CD14-positive monocyte (primary cell): ENCODE results near the gene DNLZ. TPM values are rescaled to one million over a fixed set of nuclear protein-coding genes. Genes with fewer than 3 reads are reported as not detected.

Experiments used
- DNase-seq, 3 donors: peaks; one replicate each; pipeline ENCODE4 v3.0.0-alpha.2; 2011 to 2022
- H2AFZ ChIP-seq: 2 replicates; pipeline ENCODE4 v1.6.0; 2012; ENCODE audit warnings: mild to moderate bottlenecking, low read depth, low read length, inconsistent platforms; ENCODE audit not compliant: insufficient read depth, poor library complexity, severe bottlenecking
- H3K27ac ChIP-seq, 2 donors: 1 replicate in 1 of 2; 2 replicates in 1 of 2; pipeline ENCODE4 v1.5.1; 2012 to 2013; ENCODE audit warnings: low read length in 2 of 2, control low read depth in 1 of 2, inconsistent platforms in 1 of 2, low read depth in 1 of 2, mild to moderate bottlenecking in 1 of 2
- H3K27me3 ChIP-seq, 2 donors: one replicate each; pipeline versions ENCODE4 v1.6.0 to v1.6.1; 2011 to 2013; ENCODE audit warnings: low read length in 2 of 2; ENCODE audit not compliant: control insufficient read depth in 2 of 2, insufficient read depth in 2 of 2
- H3K36me3 ChIP-seq, 2 donors: replicated peaks in 1 of 2; 1 replicate in 1 of 2; 2 replicates in 1 of 2; pipeline versions ENCODE4 v1.5.1 to v1.6.1; 2012 to 2013; ENCODE audit warnings: low read length in 2 of 2, control low read depth in 1 of 2, inconsistent platforms in 1 of 2, mild to moderate bottlenecking in 1 of 2; ENCODE audit not compliant: insufficient read depth in 2 of 2, control insufficient read depth in 1 of 2
- H3K4me1 ChIP-seq, 2 donors: 1 replicate in 1 of 2; 2 replicates in 1 of 2; pipeline versions ENCODE4 v1.5.1 to v1.6.1; 2012 to 2013; ENCODE audit warnings: low read length in 2 of 2, control low read depth in 1 of 2, inconsistent platforms in 1 of 2, mild to moderate bottlenecking in 1 of 2, moderate library complexity in 1 of 2; ENCODE audit not compliant: insufficient read depth in 2 of 2, control insufficient read depth in 1 of 2
- H3K4me2 ChIP-seq: replicated peaks from 2 replicates; pipeline ENCODE3; 2012; ENCODE audit warnings: low read length, moderate library complexity, mild to moderate bottlenecking; ENCODE audit not compliant: poor library complexity, severe bottlenecking; ENCODE audit errors: extremely low read depth
- H3K4me3 ChIP-seq, 3 experiments: fragments of 200-600 bp in 1 of 3; sonication (generic) in 1 of 3; replicated peaks in 1 of 3; 1 replicate in 2 of 3; 2 replicates in 1 of 3; pipeline ENCODE4 v1.5.1; 2011 to 2013; ENCODE audit warnings: low read length in 3 of 3, mild to moderate bottlenecking in 3 of 3, control low read depth in 2 of 3, low read depth in 2 of 3, inconsistent platforms in 1 of 3, moderate library complexity in 1 of 3
- H3K79me2 ChIP-seq: 2 replicates; pipeline ENCODE4 v1.6.0; 2012; ENCODE audit warnings: mild to moderate bottlenecking, control low read depth, inconsistent platforms, low read length, moderate library complexity; ENCODE audit not compliant: insufficient read depth
- H3K9ac ChIP-seq: 2 replicates; pipeline ENCODE4 v1.6.0; 2017; ENCODE audit warnings: low read length, mild to moderate bottlenecking; ENCODE audit not compliant: insufficient read depth, poor library complexity, severe bottlenecking
- H3K9me3 ChIP-seq, 2 donors: replicated peaks in 1 of 2; 1 replicate in 1 of 2; 2 replicates in 1 of 2; pipeline versions ENCODE4 v1.5.1 to v1.6.1; 2012 to 2013; ENCODE audit warnings: low read length in 2 of 2, control low read depth in 1 of 2; ENCODE audit not compliant: control insufficient read depth in 1 of 2, insufficient read depth in 1 of 2
- H4K20me1 ChIP-seq: 2 replicates; pipeline ENCODE4 v1.6.0; 2012; ENCODE audit warnings: mild to moderate bottlenecking, low read length, control low read depth, moderate library complexity; ENCODE audit not compliant: insufficient read depth
- H3K27ac Mint-ChIP-seq, 7 donors: one replicate each; pipeline ENCODE4 v1.8.0; 2020; ENCODE audit warnings: mild to moderate bottlenecking in 7 of 7, mixed read lengths in 7 of 7, moderate library complexity in 6 of 7, inconsistent platforms in 2 of 7
- H3K27me3 Mint-ChIP-seq, 3 donors: one replicate each; pipeline ENCODE4 v1.8.0; 2021 to 2022; ENCODE audit warnings: low read depth in 3 of 3, mild to moderate bottlenecking in 3 of 3, mixed read lengths in 3 of 3, moderate library complexity in 3 of 3, inconsistent platforms in 1 of 3
- H3K36me3 Mint-ChIP-seq, 2 donors: one replicate each; pipeline ENCODE4 v1.8.0; 2020; ENCODE audit warnings: mixed read lengths in 2 of 2, inconsistent platforms in 1 of 2, mild to moderate bottlenecking in 1 of 2
- H3K4me1 Mint-ChIP-seq: one replicate; pipeline ENCODE4 v1.8.0; 2020; ENCODE audit warnings: mild to moderate bottlenecking, mixed read lengths
- H3K4me3 Mint-ChIP-seq, 2 donors: one replicate each; pipeline ENCODE4 v1.8.0; 2020; ENCODE audit warnings: mild to moderate bottlenecking in 2 of 2, mixed read lengths in 2 of 2, moderate library complexity in 1 of 2
- H3K9me3 Mint-ChIP-seq, 7 donors: one replicate each; pipeline ENCODE4 v1.8.0; 2020 to 2022; ENCODE audit warnings: mixed read lengths in 7 of 7, mild to moderate bottlenecking in 6 of 7, moderate library complexity in 6 of 7, inconsistent platforms in 2 of 7
- CTCF ChIP-seq: fragments of 200-600 bp; IDR thresholded peaks from one replicate; pipeline ENCODE4 v1.8.0; 2022; ENCODE audit warnings: antibody characterized with exemption, mild to moderate bottlenecking
- WGBS: methylation state at CpG from one replicate; pipeline ENCODE4 v1.1.5; 2013; ENCODE audit warnings: missing lambda C conversion rate; ENCODE audit not compliant: insufficient coverage; 5-methylcytosine and 5-hydroxymethylcytosine counted together
- intact Hi-C, 2 donors: fragments of 100-400 bp; cut with micrococcal nuclease; formaldehyde crosslinking; loops; one replicate each; pipeline versions ENCODE4 v1.15.0 to v1.15.1; 2023
- polyA minus RNA-seq: library from RNA; depleted of rRNA, polyadenylated mRNA; stranded (reverse); fragments of >200 nt; gene quantifications from 2 replicates; pipeline ENCODE4 v1.2.3, GENCODE V29; 2012
- polyA plus RNA-seq, 3 donors: library from polyadenylated mRNA; depleted of rRNA in 1 of 3; unstranded in 2 of 3; stranded (reverse) in 1 of 3; fragments of 300-500 nt in 2 of 3; fragments of >200 nt in 1 of 3; fragmentation: Illumina TruSeq in 2 of 3; gene quantifications; 1 replicate in 2 of 3; 2 replicates in 1 of 3; pipeline ENCODE4 v1.2.3, GENCODE V29; 2012 to 2021
- total RNA-seq, 12 experiments: library from RNA in 1 of 12; stranded (reverse) in 1 of 12; fragments of 120-200 nt in 1 of 12; gene quantifications; one replicate each; pipeline ENCODE4 v1.2.4 and lab custom pipeline; 2013 to 2026; ENCODE audit warnings: mixed read lengths in 6 of 12, inconsistent platforms in 1 of 12

DNLZ gene
- 14.8 TPM for total RNA-seq (2013)
- polyA plus RNA-seq, result 10 to 100 TPM in 2 of 3 donors, 1 to 10 TPM in 1; 5.1 to 20.5 (median 10.5) TPM
- 8.5 and 9.6 TPM in 2 replicates for polyA minus RNA-seq
- 0.17 to 0.91 (median 0.59) reads per million in 11 experiments for total RNA-seq (lab: John Stamatoyannopoulos, UW)

GRCh38 chr9:136363106-136363948, at the start of gene DNLZ:
Gene DNLZ (minus strand): TSS chr9:136363744. CDS start chr9:136363714, 30 bp downstream.
- peaks cover 35 to 42% of the 10 kb centered on the region in 2 donors for H3K4me1 ChIP-seq
- H3K27me3 Mint-ChIP-seq, result peaks cover 1 to 2% (median 2%) of the 10 kb centered on the region in 3 donors

More at GRCh38 chr9:136363106-136363948, at the start of gene DNLZ:
- peak; percentile 88 to 94 (median 92) for DNase-seq
- under 1% methylated on average over 90 of the region's 97 CpGs for WGBS
- peaks cover 7 to 16% of the 10 kb centered on the region in 2 donors for H3K36me3 Mint-ChIP-seq
- peaks cover 0 to 2% (median 0%) of the 10 kb centered on the region in 7 donors for H3K9me3 Mint-ChIP-seq
- peak within 1 kb of the TSS; percentile 78 for H3K9ac ChIP-seq
- peak within 1 kb of the TSS; percentile 86 to 89 for H3K4me3 Mint-ChIP-seq
- peaks cover 14% of the 10 kb centered on the region for H4K20me1 ChIP-seq
- peak within 1 kb of the TSS; percentile 64 to 86 (median 65) for H3K4me3 ChIP-seq
- peaks cover 24% of the 10 kb centered on the region for H3K4me1 Mint-ChIP-seq
- peak within 1 kb of the TSS in 6 of 7 donors; percentile 73 to 93 (median 90) for H3K27ac Mint-ChIP-seq
- no peaks in the 10 kb centered on the region for H3K79me2 ChIP-seq
- peak; percentile 100 for TF ChIP-seq CTCF
- no peaks in the 10 kb centered on the region for H3K9me3 ChIP-seq
- peak within 1 kb of the TSS; percentile 81 for H2AFZ ChIP-seq
- peak within 1 kb of the TSS; percentile 26 to 64 for H3K27ac ChIP-seq
- intact Hi-C loops, result loop anchor here (5.0 to 10.0 kb wide), 4 partner anchors 39 to 121 kb away; partner anchors contain the start of genes ENTR1 (in 1 of the 2), PMPCA (in 1 of the 2), QSOX2 (in 1 of the 2) and SEC16A (in 1 of the 2)
- H3K36me3 ChIP-seq, result peaks cover 16 to 21% of the 10 kb centered on the region in 2 donors
- H3K4me2 ChIP-seq, result peak within 1 kb of the TSS; percentile 80
- H3K27me3 ChIP-seq, result no peaks in the 10 kb centered on the region
